Measurements from ENCODE around the gene NISCH.

Gene NISCH

DNA sequence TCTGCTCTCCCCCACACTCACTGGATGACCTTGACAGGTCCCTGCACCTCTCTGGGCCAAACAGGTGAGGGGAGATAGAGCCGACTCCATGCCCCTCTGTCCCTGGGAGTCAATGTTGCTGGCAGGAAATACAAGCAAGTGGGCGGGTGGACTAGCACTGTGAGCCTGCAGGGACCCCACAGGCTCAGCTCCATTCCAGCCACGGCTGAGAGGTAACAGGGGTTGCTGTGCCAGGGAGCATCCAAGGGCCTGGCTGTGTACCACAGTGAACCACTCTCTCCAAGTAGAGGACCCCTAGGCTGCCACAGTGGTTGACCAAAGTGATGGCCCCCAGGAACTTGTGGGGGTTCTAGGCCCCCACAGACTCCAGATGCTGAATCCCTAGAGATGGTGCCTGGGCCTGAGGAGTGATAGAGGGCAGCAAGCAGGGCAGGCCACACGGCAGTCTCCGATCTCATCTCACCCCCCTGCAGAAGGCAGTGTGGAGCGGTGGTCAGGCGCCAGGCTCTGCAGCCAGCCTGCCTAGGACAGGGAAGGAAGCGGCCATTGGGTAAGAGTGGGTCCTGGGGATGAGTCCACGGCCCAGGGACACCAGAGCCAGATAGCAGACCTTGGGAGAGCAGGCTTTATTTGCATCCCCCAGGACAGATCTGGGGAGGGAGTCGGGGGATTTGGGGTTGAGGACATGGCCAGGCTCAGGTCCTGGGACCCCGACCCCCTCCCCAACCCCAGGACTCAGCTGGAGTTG lies 4.7 kb upstream of the NISCH start:
- FAIRE-seq = no peak

DNA sequence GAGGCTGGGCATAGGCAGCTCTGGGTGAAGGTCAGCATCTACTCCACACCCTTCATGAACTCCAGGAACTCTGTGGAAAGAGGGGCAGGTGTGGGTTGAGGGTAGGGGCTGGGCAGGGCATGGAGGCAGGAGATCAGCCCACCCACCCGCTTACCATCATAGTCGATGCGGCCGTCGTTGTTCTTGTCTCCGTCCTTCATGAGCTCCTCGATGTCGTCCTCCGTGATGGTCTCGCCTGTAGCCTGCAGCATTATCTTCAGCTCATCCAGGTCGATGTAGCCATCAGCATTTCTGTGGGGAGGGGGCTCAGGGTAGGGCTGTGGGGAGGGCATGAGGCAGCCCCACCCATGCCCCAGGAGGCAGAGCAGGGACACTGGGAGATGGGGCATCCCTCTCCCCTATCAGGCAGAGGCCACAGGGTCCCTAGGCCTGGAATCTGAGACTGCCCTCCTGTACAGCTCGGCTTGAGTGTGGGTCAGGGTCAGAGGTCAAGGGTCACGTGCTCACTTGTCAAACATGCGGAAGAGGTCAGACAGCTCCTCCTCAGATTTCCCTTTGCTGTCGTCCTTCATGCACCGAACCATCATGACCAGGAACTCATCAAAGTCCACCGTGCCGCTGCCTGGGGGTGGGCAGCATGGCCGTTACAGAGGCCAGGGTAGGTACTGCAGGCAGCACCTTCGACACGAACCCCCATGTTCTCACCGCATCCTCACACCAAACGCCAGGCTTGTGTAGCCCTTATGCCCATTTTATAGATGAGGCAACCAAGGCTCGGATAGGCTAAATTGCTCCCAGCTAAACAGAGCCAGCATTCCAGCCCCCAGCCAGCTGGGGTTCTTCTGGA lies 3.9 kb upstream of the NISCH start:
- FAIRE-seq = no peak

DNA sequence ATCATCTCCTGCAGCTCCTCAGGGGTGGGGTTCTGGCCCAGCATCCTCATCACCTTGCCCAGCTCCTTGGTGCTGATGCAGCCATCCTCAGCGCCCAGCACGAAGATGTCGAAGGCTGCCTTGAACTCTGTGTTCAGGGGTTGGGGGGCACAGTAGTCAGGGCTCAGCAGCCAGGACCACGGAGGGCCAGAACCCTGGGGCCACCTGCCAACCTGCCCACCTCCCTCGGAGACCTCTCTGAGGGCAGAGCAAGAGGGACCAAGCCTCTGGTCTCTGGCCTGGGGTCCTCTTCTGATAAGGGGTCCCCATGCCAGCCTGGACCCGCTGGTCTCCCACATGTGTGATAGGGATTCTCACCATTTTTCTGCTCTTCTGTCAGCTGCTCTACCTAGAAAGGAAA lies 3.3 kb upstream of the NISCH start:
- no peak for FAIRE-seq

DNA sequence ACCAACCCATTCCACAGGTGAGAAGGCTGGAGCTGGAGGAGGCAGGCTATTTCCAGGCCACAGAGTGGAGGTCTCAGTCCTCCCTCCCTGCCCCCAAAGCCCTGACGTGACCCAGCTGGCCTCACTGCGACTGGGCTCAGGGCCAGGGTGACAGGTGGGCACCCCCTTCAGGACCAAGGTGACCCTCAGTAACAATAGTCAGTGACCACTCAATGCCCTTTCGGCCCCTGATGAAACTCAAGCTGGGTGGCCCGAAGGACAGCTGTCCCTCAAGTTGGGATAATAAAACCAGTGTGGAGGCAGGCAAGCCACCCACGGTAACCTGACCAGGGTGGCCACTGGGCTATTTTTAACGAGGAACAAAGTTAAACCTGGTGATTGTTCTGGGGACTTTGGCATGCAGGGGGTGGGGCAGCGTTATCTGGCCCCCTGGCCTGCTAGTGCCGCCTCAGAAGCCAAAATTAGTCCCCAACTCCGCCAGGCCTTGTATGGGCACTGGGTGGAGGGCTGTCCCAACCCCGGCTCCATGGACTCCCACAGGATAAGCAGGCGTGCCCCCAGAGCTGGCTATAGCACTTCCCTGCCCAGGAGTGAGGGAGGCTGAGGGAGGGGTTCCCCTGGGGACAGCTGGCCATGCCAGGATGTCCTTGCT lies 2.7 kb upstream of the NISCH start:
- FAIRE-seq = no peak

DNA sequence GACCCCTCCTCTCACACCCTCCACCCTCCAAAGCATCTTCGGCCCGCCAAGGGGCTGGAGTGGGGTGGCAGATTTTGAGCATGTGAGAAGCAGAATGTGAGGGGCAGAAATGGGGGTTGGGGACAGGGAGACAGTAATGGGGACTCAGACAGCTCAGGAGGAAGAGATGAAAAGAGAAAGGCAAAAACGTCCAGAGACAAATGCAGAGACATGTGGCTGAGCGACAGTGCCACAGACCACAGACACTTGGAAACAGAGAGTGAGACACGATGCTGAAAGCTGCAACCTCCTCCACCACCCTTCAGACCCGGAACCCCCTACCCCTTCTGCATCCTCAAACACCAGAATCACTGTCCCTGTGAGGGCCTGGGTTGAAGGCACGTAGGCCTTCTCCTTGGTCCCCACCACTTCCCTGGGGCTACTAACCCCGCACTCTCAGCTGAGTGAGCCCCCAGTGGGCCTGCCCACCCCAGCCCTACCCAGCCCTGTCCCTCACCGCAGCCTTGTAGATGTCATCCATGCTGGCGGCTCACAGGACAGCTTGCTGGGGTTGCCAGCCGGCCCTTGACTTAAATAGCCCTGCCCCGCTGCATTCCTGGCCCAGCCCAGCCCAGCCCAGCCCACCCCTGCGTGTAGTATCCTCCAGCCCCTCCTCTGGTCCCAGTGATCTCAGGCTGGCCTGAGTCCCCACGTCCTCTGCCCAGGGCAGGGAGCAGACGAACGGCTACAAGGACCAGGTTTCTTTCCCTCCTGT lies 1.7 kb upstream of the NISCH start, which contains the start of gene TNNC1:
Gene TNNC1, minus strand, starts transcription at position 546 of the 754 bp plus-strand sequence. Its CDS starts 26 bp downstream, at position 520.
- no peak for FAIRE-seq

DNA sequence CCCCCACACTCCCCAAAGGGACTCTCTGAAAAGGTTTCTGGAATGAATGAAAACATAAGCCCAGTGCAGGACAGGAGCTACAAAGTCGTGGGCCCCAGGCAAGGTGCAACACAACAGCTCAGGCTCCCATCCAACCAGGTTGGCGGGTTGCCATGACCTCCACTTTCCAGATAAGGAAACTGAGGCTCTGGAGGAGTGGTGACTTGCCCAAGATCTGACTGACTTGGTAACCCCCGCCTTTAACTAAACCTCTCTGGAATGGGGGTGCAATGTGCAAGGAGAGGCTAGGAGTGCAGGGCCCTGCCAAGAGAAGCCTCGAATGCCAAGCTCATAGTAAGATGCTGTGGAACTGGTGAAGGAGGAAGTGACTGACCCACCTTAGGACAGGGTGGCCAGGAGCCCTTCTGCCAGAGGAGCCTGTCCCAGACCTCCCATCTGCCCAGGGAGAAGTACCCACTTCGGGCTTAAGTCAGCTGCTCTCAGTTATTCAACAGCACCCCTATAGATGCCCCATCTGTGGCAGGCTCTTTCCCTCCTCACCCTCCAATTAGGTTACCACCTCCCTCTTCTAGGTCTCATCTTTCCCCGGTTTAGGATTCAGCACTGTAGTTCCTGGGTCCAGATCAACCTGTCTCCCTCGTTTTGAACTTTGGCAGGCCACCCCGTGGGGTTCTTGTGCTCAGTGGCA lies 1.0 kb upstream of the NISCH start:
- no peak for FAIRE-seq

DNA sequence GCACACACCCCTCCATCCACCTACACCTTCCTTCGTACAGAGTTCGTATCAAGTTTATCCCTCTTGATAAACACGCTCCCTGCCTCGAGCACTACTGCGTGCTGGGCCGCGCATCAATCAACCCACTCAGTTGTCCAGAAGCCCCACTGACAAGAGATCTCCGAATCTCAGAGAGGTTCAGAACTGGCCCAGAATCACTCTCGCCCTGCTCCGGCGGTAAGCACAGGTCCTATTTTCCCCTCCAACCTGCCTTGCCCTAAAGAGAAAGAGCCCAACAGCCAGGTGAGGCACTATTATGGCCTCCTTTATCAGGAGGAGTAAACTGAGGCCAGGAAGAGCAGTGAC lies 494 bp upstream of the NISCH start:
- FAIRE-seq = no peak

DNA sequence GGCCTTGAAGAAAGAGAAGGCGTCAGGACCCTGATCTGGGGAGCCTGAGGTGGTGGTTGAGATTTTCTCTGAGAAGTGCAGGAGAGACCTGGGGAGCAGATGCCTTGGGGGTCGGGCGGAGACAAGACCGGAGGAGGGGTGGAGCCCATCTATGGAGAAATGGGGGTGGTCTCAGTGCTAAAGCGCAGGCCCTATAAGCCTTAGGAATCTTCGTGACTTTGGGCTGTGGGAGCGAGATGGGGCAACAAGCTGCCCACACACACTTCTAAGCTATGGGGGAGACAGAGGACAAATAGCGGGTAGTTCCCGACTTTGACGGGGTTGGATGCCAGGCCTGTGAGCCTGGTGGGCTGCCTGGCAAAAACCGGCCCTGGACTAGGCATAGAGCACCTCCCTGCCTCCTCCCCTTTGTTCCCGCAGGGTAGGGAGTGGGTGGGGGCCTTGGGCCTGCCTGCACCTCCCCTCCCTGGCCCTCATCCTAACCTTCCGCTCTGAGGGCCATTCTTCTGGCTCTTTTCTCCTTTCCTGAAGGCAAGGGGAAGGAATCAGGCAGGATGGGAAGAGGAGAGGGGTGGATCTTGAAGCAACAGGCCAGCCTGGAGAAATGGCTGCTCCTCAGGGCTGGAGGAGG lies 880 bp downstream of the NISCH start:
- FAIRE-seq = no peak

DNA sequence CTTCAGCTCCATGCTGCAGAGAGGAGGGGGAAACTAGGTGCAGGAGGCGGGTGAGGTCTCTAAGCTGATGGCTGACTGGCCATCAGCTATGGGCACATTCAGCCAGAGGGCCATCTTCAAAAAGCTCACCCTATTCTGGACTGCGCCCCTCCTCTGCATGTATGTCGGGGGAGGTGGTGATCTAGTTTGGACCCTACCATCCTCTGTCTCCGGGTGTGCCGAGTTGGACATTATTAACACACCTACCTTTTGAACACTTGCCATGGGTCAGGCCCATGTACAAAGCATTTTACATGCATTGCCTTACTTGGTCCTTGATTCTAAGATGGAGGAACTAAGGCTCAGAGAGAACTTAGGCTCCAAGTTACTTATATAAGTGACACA lies 1.4 kb downstream of the NISCH start:
- no peak for FAIRE-seq

DNA sequence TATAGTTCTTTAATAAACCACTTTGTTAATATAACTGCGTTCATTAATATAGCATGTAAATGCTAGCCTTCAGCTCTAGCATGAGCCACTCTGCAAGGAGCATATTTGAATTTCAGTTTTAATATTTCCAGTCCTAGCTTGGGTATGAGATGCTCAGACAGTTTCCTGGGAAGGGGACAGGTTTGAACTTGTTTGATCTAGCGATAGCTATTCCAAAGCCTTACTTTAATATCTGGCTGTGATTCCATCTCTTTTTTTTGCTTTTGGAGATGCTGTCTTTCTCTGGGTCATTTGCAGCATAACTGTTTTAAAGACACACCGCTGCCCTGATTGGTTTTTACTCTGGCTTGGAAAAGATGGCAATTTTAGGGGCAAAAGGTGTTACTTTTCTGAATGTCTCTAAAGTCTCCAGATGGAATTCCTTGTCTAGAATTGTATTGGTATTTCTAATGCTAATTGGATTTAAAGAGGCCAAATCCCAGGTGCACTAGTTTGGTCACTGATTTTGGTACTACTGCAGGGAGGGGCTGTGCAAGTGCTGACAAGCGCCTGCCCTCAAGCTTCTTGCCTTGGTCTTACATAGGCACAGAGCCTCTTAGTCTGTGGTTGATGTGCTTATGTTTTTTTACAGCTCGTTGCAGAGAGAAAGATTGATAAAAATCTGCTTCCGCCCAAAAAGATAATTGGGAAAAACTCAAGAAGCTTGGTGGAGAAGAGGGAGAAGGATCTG lies 2.8 kb downstream of the NISCH start:
- FAIRE-seq = no peak

DNA sequence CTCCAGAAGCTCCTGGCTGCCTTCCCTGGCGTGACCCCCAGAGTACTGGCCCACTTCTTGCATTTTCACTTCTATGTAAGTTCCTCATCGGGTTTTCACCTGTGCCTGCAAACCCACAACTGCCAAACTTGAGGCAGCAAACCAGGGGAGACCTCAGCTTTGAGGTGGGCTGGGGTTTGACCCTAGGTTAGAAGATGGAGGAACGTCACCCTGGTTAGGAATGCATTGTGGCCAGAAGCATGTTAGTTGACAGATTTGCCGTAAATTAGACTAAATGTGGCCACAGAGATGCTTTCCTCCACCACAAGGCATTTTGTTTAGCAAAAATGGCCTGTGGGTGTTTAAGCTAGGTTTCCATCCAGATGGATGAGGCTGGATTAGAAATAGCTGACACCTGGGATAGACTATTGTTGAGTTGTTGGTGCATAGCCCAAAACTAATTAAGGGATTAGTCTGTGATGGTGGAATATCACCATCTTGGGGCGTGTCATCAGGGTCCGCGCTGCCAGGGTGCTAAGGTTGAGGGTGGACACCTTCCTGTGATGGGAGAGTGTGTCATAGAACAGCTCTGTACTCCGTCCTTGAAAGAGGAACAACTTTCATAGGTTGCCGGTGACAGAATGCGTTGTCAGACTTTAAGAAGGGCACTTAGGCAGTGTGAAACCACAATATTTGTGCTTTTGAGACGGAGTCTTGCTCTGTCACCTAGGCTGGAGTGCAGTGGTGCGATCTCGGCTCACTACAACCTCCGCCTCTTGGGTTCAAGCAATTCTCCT lies 3.6 kb downstream of the NISCH start:
- no peak for FAIRE-seq

DNA sequence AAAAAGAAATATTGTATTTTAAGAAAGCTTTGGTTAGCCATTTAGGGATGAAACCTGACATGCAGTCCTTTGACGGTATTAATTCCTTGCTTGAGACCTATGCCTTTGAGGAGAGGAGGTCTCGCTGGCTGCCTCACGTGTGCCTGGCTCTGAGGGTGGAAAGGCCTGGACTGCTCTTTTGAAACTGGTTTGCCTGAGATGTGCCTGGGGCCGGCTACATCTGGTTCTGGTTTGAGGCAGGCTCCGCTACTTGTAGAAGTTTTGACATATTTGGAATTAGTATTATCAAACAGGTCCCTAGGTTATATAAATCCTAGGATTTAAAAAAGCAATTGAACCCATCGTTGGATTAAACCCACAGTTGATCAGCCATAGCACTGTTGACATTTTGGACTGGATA lies 6.5 kb downstream of the NISCH start:
- no peak for FAIRE-seq

DNA sequence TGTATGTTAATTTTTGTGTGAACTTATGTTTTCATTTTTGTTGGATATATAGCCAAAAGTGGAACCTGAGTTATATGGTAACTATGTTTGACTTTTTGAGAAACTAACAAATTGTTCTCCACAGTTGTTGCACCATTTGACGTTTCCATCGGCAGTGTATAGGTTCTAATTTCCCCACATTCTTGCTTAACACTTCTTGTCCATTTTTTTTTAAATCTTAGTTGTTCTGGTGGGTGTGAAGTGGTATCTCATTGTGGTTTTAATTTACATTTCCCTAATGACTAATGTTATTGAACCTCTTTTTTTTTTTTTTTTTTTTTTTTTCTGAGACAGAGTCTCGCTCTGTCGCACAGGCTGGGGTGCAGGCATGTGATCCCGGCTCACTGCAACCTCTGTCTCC lies 8.0 kb downstream of the NISCH start:
- FAIRE-seq = no peak

DNA sequence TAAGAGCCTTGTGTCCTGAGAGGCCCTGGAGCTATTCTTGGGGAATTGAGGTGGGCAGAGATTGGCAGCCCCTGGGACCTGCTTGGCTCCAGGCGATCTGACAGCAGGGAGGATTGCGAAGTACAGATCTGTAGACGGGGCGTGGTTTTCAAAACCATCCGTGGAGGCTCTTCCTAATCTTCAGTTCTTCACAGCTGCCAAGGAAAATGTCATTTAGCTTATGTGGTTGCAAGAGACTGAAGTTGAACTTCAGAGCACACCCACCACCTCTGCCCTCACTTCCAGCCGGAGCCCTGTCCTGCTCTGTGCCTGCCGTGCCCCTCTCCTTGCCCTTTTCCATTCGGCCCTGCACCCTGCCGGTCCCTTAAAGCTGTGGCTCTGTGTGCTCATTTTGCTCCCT lies 12.9 kb downstream of the NISCH start:
- no peak for FAIRE-seq

DNA sequence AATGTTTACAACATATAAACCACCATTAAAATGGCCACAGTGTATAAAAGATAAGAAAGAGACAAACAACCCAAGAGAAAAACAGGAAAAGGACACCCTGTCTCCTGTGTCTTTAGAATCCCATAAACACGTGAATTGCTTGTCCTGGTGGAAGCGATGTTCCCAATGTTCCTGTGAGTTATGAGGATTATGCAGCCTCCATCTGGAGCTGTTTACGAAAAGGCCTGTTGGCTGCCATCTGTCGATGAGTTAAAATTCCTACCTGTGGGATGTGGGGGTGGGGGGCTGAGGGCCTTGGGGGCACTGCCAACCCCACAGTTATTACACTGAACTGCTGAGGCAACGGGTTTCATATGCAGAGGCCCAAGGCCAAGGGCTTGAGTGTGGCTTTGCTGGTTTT lies 13.6 kb downstream of the NISCH start:
- FAIRE-seq = no peak

DNA sequence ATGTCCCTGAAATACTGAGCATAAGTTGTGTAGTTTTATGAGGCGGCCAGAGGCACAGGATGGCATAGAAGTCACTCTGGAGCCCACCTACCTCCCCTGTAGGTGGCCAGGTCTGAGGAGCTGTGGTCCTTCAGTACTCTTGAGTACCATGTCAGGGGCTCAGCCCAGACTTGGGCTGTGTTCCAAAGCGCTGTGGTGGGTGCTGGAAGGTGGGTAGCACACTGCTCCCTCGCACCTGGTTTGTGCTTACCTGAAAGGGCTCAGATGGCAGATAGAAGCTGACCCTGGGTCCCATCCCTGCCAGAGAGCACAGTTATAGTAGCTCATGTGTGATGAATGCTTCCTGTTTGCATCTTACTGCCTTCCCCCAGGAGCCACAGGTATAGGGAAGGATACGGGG lies 15.5 kb downstream of the NISCH start:
- no peak for FAIRE-seq

DNA sequence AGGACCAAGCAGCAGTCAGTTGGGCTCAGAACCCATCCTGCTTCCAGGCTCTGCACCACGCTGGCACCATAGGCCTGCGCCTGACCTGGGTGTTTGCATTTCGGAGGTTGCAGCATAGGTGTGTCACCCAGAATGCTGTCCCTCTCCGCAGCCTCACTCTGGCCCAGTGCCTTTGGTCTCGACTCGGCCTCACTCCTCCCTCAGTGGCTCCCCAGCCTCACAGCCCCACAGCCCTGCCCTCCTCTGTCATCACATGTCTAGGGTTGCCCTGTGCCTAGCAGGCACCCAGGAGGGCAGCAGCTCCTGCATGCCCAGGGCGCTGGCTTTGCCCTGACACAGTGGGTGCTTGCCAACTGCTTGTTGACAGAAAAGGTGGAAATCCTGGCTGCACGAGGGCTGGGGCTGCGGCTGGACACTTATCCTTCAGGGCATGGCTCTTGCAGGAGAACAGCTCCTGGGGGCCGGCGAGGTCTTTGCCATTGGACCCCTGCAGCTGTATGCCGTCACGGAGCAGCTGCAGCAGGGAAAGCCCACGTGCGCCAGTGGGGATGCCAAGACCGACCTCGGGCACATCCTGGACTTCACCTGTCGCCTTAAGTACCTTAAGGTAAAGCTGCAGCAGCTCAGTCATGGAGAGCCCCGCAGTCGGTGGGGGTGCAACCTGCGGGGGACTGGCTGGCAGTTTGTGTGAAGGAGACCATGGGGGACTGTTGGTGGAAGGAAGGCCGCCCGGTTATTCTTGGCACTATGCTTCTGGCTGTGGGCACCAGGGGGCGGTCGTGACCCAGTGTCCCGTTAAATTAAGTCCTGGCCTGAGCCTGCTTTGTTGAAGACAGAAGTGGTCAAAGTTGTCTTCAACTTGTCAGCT lies 16.2 kb downstream of the NISCH start:
- no peak for FAIRE-seq

DNA sequence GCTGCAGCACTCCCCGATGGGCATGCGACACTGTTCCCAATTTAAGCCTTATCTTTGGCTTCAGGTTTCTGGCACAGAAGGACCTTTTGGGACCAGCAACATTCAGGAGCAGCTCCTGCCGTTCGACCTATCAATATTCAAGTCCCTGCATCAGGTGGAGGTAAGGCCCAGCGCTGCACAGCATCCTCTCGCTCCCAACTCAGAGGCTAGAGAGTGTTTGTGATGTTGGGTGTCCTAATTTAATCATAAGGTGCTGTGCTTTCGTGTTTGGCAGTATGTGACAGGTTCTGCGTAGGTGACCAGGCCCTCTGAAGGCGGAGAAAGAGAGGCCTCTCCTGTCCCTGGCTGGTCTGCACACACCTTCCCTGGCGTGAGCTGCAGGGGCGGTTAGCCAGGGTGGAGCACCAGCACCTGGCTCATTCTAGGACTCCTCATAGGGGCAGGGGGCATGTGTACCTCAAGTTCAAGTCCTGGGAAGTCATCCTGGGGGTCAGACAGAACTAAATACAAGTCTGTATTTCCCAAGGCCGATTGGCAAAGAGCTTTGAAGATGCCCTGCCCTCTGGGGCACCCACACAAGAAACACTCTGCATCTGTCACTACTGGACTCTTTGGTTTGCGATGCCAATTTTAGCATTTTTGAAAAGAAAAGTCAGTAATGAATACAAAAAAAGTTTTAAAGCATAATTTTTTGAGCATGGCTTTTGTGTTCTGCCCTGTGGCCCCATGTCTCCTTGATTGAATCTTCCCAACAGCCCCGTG lies 17.0 kb downstream of the NISCH start:
- no peak for FAIRE-seq

DNA sequence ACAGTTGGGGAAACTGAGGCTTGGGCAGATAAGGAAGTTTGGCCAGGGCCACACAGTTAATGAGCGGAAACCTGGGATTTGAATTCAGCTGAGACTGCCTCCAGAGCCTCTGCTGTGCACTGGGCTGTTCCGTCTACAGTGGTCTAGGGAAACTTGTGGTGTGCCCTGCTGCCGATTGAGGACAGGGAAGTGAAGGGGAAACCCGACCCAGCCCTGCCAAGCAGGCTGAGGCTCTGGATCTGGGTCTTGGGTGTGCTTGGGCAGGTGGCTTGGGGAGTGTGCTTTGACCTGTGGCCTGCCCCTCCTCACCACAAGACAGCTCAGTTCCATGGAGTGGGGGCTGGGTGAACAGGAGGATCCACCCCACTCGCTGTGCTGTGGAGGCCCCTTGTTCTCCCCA lies 17.6 kb downstream of the NISCH start:
- FAIRE-seq = no peak
